HG03060 (cell line): Measurements from ENCODE around the gene ITPKA.

ENCODE experiments used
- ATAC-seq: cut with Tn5 transposase; IDR thresholded peaks from one replicate; pipeline ENCODE4 v1.9.1; 2021; ENCODE audit warnings: low read depth, moderate number of reproducible peaks; ENCODE audit not compliant: unreplicated experiment

The ITPKA gene

DNA sequence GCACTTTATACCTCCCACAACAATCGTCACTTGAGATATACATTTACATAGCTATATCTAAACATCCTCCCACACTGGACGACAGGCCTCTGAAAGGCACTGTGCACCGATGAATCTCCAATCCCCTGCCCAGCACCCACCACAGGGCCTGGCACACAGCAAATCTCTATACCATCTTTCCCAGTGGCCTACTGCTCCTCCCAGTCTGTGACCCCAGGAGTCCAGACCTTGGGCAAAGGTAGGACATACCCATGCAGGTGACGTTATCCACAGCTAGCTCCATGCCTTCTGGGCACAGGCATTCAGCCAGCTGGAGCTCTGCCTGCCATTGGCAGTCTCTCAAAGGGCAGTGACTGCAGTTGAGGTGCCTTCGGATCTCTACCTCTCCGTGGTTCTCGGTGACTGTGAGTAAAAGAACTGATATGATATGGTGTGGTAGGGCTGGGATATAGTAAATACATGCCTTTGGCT, 14.2 kb downstream of the ITPKA start:
- ATAC-seq = no peak

DNA sequence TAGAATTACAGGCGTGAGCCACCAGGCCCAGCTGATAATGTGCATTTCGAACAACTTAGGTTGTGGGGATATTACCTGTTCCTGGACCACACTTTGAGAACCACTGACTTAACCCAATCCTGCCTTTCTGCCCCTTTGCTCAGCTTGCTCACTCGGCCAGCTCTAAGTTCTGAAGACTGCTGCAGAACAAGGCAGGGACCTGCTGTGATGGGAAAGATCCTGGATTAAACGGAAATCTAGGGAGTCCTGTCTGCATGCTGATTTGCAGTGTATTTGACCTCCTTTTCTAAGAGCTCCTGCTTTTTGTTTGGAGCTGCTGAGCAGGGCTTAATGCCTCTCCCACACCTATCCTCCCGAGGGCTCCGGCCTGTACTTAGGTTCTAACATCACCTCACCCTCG, 17.1 kb downstream of the ITPKA start:
- ATAC-seq = no peak

DNA sequence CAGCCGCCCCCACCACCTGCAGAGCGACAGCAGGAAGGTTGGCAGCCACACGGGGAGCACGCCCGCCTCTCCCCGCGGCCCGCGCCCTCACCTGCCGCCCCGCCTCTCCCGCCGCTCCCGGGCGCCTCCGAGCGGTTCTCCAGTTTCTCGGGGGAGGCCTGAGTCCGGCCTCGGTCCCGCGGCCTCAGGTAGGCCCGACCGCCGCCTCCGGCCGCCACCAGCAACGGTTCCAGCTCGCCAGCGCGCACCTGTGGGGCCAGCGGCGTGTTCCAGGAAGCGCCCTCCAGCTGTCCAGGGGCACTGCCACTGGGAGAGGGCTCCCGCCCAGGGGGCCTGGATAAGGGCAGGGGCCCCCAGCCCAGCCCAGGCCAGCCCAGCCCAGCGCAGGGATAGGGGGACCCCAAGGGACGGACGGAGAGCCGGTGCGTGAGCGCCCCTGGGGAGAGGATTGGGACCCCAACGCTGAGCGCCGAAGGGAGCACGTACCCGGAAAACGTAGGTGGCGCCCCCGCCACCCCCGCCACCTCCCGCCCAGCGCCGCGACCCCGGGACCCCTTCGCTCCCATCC, 17.7 kb downstream of the ITPKA start:
- ATAC-seq = no peak

DNA sequence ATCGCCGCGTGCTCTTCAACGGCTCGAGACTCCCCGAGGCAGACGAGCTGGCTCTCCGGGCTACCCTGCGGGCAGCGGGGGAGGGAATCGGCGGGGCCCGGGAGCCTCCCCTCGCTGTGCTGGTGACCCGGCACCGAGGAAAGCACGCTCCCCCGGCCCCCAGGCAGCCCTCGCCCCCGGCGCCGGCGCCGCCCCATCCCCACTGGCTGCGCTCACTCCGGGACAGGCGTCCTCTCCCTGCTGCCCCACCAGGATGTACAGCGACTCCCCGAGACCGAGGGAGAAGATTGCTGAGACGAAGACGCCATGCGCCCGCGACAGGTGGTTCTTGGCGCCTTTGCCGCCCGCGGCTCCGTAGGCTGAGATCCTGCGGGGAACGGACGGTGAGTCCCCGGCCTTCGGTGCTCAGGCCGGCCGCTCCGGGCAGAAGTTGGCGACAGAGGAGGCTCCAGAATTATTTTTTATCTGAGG, 18.3 kb downstream of the ITPKA start:
- ATAC-seq = no peak

DNA sequence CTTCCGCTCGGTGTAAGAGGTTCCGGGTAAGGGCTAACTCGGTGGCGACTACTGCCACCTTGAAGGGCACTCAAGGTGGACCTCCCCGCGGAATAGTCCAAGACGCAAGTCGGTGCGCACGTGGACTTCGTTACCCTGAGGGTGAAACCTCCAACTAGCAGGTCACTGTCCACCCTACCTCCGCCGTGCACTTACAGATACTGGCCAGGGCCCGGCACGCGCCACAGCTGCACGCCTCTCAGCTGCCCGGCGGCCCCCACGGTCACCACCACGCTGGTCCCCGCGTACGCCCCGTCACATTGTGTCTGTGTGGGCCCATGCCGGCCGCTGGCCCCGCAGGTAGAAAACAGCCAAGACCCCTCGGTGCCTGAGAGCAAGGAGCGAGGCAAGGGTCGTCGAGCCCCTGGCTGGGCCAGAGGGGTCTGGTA, 18.9 kb downstream of the ITPKA start:
- no peak for ATAC-seq

DNA sequence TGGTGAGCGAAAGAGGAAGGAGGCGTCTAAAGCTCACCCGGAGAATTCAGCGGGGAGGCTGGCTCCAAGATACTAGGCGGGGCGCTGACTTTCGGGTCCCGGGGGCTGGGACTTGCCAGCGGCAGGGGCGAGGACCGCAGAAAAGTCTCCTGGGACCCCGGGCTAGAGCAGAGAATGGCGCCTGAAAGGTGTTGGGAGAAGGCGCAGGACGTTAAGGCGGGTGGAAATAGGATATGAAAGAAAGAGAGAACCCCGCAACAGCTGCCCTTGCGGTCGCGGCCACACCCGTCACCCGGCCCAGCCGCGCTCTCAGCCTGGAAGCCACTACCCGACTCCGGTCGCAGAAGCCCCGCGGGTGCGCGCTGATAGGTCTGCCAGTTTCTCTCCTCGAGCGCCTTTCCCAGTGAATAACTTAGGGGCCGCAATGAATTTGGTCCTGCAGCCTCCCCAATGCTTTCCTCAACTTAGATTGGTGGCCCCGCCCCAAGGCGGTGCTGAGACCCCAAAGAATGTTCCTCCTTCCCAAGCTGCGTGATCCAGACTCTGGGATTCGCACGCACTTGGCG, 19.3 kb downstream of the ITPKA start:
- no peak for ATAC-seq

DNA sequence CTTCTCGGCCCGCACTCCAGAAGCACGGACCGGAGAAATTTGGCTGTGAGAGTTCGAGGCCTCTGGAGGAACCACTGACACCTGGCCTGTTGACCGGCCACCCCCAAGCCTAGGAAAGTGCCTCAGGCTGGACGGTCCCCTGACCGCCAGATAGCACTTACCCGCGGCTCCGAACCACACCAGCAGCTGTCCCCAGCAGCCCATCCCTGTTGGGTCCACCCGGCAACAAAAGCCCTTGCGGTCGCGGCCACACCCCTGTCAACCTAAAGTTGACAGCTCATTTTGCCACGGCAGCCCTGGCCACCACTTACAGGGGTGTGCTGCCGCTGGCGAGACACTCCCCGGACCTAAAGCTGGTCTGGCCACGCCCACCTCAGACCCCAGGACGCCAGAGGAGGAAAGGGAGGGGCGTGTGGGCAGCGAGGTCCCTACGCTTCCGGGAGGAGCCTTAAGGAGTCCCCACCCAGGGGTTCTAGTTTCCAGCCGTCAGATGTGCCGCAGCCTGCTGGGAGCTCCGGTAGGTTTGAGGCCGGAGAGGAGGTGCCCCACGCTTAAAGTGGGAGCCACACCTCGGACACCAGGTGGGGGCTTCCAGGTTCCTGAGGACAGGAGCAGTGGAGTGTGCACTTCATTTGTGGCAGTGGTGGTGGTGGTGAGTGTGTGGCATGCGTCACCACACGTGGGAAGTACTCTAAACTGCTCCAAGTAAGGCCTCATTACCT, 20.0 kb downstream of the ITPKA start, which contains the start of gene LTK:
TSS of gene LTK (minus strand) at position 322 of the 722 bp plus-strand sequence. CDS start at position 204, 118 bp downstream.
- ATAC-seq = no peak

DNA sequence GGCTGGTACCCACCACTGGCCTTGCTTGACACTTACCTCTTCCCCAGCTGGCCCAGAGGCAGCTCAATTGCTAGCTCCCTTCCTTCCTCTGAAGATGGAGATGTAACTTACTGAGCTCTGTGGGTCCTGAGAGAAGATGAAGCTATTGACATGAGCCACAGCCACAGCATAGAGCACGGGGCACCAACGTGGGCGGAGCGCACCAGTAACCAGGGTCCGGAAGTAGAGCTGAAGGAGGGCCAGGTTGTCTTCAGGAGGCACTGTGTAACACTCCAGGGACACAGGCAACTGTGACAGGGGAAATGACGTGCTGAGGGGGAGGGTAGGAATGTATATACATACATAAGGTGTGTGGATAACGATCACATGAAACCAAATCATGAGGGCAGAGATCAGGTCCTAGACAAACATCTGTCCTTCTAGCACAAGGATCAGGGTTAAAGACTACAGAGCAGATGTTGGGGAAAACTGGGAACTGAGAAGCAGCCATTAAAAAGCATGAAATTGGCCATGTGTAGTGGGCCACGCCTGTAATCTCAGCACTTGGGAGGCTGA, 24.3 kb downstream of the ITPKA start:
- ATAC-seq = no peak

DNA sequence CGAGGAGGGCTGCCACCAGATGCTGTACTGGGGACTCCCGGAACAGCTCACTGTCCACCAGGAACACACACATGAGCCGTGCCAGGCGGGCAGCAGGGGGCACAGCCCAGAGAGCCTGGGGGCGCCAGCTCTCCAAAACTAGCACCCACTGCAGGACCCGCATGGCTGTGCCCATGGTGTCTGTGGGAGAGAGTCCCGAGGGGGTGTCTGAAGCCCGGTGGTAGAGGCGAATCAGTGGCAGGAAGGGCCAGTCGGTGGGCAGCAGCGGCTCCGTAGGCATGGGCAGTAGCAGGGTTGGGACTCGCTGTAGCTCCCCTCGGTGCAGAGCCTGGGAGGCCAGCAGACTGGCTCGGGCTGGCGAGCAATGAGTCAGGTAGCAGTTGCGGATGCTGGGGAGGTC, 27.0 kb downstream of the ITPKA start:
- ATAC-seq = no peak

DNA sequence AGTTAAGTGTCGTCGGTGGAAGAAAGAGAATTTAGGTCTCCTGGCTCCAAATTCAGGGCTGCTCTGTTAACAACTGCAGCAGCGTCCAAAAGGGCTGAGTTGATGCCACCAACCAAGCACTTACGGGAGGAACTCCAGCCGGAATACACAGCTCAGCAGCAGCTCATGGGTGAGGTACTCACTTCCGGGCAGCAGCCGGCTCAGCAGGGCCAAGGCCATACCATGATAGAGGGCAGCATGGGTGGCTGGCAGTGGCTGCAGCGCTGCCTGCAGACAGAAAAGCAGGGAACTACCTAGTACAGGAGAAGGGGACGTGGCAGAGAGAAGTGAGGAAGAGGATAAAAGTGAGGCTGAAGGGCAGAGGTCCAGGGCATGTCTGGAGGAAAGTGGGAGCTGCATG, 27.9 kb downstream of the ITPKA start:
- ATAC-seq = no peak

DNA sequence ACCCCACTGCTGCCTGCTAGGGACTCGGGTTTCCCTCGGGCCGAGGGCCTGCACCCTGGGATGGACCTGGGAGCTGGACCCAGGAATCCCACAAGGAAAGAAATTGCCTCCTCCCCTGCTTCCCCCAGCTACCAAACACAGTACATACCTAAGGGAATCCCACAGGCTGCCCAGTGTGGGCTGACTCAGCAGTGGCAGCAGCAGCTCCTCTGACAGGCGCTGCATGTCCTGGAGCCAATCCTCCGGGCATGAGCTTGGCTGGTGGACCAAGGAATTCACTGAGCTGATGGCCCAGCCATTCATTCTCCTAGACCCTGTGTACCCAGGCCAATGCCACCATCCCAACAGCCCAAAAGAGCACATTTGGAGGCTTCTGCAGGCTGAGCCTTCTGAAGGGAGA, 29.4 kb downstream of the ITPKA start:
- no peak for ATAC-seq

DNA sequence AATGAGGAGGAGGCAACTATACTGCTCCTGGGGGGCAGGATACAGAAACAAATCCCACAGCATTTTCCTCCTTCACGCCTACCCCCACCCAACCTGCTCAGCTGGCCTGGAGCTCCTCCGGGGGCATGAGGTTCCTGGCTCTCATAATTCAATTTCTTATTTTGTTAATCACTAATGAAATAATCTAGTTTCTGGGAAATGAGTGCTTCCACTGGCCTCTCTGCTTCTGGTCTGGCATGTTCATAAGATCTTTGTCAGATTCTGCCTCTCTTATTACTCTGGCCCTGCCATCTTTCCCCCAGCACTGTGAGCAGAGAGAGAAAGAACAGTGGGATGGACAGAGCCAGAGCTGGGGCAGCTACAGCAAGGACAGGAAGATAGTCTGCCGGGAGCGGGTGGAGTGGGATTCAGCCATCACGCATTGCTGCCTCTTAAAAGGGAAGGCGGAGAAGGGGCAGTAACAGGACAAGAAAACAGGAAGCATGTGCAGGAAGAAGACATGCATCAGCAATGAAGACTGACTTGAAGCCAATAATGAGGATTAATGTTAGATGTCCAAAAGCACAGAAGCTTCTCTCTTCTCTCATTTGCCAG, 36.8 kb downstream of the ITPKA start:
- no peak for ATAC-seq

DNA sequence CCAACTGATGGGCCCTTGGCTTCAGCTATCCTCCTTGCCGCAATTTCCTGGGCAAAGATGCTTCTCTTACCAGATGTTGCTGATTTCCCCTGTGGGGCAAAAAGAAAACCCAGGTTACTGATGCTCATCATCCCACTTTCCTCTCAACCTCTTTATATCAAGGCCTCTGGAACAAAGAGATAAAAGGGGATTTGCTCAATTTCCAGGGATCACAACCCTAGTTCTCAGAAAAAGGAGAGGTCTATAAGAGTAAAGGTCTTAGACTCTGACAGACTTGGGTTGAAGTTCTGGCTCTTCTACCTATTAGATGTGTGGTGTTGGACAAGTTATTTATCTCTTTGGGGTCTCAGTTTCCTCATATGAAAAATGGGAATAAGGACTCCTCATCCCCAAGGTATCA, 41.9 kb downstream of the ITPKA start:
- ATAC-seq = no peak

DNA sequence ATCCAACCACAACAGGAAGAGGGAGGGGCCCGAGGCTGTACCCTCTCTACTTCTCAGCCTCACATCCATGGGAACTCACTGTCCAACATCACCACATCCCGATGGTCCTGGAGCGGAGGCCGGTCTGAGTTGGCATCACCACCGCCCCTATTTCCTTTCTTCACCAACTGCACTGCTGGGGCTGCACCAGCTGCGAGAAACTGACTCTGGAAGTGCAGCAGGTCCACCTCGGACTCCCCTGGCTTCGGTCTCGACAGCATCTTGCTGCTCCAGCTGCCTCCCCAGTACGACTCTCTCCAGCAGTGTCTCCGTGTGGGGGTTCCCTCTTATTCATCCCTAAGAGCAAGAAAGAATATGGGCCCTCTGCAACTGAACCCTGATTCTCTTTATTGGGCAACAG, 43.2 kb downstream of the ITPKA start:
- no peak for ATAC-seq

DNA sequence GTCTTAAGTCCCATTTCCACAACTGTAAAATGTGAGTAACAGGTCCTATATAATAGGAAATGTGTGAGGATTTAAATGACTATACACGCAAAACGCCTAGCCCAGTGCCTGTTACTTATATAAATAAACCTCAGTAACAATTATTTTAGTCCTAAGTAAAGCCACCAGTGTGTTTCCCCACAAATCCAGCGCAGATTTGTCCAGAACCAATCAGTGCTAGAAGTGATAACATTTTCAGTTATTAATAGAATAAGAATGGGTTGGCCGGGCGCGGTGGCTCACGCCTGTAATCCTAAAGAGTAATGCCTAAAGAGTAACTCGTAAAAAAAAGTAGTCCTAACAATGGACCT, 49.8 kb downstream of the ITPKA start:
- ATAC-seq = no peak

DNA sequence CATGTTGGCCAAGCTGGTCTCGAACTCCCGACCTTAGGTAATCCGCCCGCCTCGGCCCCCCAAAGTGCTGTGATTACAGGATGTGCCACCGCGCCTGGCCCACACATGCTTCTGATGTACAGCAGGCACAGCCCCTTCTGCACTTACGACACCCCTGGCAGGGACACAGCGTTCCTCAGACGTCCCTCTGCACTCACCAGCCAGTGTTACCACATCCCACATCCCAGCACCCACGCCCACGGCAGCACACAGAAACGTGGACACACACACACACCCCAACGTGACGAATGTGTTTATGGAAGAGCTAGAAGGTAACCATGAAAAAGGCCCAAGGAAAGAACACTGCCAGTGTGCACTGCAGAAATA, 51.0 kb downstream of the ITPKA start:
- ATAC-seq = no peak

DNA sequence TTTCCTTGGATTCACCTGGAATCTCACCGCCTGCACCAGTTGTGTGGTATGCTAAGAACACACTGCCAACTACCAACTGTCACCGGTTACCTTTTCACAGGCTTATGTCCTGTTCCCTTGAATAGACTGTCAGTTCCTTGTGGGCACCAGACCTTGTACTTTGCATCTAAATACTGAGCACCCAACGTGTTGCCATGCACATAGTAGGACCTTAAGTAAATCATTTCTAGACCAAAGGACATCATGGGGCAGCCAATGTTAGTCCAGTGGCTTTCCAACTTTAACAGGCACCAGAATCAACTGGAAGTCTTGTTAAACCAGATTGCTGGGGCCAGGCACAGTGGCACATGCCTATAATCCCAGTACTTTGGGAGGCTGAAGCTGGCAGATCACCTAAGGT, 51.5 kb downstream of the ITPKA start:
- ATAC-seq = no peak

DNA sequence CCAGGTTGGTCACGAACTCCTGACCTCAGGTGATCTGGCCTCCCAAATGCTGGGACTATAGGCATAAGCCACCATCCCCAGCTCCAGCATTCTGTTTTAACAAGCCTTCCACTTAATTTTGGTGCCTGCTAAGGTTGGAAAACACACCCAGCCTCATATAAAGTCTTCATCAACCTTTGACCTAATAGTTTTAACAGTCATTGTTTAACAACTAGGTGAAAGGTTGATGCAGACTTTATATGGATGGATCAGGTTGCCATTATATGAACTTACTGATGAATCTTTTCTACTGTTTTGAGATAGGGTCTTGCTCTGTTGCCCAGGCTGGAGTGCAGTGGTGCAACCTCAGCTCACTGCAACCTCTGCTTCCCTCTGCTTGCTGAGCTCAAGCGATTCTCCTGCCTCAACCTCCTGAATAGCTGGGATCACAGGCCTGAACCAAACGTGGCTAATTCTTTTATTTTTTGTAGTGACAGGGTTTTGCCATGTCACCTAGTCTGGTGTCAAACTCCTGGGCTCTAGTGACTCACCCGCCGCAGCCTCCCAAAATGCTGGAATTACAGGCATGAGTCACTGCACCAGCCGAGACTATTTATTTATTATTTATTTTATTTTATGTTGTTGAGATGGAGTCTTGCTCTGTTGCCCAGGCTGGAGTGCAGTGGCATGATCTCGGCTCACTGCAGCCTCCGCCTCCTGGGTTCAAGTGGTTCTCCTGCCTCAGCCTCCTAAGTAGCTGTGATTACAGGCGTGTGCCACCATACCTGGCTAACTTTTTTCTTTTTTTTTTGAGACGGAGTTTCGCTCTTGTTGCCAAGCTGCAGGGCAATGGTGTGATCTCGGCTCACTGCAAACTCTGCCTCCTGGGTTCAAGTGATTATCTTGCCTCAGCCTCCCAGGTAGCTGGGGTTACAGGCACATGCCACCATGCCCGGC, 53.4 kb downstream of the ITPKA start:
- ATAC-seq = no peak

DNA sequence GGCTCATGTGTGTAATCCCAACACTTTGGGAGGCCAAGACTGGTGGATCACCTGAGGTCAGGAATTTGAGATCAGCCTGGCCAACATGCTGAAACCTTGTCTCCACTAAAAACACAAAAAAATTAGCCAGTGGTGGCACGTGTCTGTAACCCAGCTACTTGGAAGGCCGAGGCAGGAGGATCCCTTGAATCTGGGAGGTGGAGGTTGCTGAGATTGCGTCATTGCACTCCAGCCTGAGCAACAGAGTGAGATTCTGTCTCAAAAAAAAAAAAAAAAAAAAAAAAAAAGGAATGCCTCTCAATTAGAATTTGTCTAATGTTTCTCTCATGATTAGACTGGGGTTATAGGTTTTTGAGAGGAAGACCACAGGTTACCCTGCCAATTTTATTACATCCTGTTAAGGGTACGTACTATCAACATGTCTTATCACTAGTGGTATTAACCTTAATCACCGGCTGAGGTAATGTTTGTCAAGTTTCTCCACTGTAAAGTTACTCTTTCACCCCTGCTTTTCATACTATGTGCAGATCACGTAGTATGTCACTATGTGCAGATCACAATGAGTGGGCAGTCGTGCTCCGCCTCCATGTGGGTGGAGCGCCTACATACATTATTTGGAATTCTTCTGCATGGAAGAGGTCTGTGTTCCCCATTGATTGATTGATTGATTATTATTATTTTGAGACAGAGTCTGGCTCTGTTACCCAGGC, 56.5 kb downstream of the ITPKA start:
- no peak for ATAC-seq
